Measurements from ENCODE around the gene EPHA1. TPM values are rescaled to one million over a fixed set of nuclear protein-coding genes. Genes with fewer than 3 reads are reported as not detected.
A peak's percentile ranks its signal among the peaks of the same experiment; 100 is the strongest.

Gene EPHA1
- total and polyA plus RNA-seq, 2 of the 4 experiments (the other 2 are of a cell fraction): 0.10 TPM; not detected in 1

DNA sequence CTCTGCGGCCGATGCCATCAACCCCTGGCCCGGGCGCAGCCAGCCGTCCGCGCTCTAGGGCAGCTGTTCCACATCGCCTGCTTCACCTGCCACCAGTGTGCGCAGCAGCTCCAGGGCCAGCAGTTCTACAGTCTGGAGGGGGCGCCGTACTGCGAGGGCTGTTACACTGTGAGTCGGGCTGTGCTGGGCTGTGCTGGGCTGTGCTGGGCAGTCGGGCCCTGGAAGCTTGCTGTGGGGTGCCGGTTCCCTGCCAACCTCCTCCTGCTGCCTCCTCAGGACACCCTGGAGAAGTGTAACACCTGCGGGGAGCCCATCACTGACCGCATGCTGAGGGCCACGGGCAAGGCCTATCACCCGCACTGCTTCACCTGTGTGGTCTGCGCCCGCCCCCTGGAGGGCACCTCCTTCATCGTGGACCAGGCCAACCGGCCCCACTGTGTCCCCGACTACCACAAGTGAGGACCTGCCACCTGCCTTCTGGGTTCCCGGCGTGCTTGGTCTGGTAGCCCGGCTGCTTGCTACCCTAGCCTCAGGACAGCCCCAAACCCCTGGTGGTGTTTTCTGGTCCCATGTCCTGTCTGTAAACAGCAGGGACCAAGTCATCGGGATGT is 20.1 kb downstream of the EPHA1 start:
- DNase-seq: no peak
- no peak overlapping the region; the same call in 1 of the 2 replicates for H3K4ac ChIP-seq (ENCODE audit: low read depth, low read length)
- no peak overlapping the region for H2AK9ac ChIP-seq (replicated peaks; ENCODE audit: low read depth, low read length, poor library complexity)
- H4K8ac ChIP-seq (ENCODE audit: low read depth in 2 of 2, low read length in 2 of 2): no peak overlapping the region
- H3K14ac ChIP-seq (replicated peaks; ENCODE audit: low read depth, low read length): no peak overlapping the region
- H3K27me3 ChIP-seq (ENCODE audit: control insufficient read depth, insufficient read depth, low read length): no peaks in the 10 kb centered on the region
- intact Hi-C loops (cut with micrococcal nuclease) (no loop called here), dilution Hi-C loops (cut with HindIII; ENCODE audit: low sequenced_read_pairs, unreplicated experiment) (no loop called here), in situ Hi-C loops (cut with MboI; ENCODE audit: low sequenced_read_pairs) (no loop called here)
- TF ChIP-seq NFE2L2 (IDR thresholded peaks at IDR 0.05; ENCODE audit: low read depth, low read length) (no peak), CHD1 (IDR thresholded peaks at IDR 0.05; ENCODE audit: low read depth, low read length) (no peak), CEBPB (IDR thresholded peaks at IDR 0.05; ENCODE audit: low read depth, low read length) (no peak), RFX5 (IDR thresholded peaks at IDR 0.05; ENCODE audit: low read depth, low read length) (no peak), POLR2A (IDR thresholded peaks at IDR 0.05; ENCODE audit: low read depth, low read length) (no peak), RAD21 (IDR thresholded peaks at IDR 0.05; ENCODE audit: low read length) (no peak), MAZ (IDR thresholded peaks at IDR 0.05; ENCODE audit: borderline replicate concordance, low read depth, low read length) (no peak), SMC3 (IDR thresholded peaks at IDR 0.05; ENCODE audit: low read depth, low read length) (no peak), MAFK (IDR thresholded peaks at IDR 0.05; ENCODE audit: low read depth, low read length) (no peak), FOS (IDR thresholded peaks at IDR 0.05; ENCODE audit: low read depth, low read length) (no peak), RCOR1 (IDR thresholded peaks at IDR 0.05; ENCODE audit: insufficient replicate concordance, low read length) (no peak), BHLHE40 (IDR thresholded peaks at IDR 0.05; ENCODE audit: low read depth, low read length) (no peak), ELK1 (IDR thresholded peaks at IDR 0.05; ENCODE audit: borderline replicate concordance, low read depth, low read length) (no peak), MXI1 (IDR thresholded peaks at IDR 0.05; ENCODE audit: borderline replicate concordance, low read depth, low read length) (no peak), USF2 (IDR thresholded peaks at IDR 0.05; ENCODE audit: low read depth, low read length) (no peak)
- TF ChIP-seq, protein P1, sequence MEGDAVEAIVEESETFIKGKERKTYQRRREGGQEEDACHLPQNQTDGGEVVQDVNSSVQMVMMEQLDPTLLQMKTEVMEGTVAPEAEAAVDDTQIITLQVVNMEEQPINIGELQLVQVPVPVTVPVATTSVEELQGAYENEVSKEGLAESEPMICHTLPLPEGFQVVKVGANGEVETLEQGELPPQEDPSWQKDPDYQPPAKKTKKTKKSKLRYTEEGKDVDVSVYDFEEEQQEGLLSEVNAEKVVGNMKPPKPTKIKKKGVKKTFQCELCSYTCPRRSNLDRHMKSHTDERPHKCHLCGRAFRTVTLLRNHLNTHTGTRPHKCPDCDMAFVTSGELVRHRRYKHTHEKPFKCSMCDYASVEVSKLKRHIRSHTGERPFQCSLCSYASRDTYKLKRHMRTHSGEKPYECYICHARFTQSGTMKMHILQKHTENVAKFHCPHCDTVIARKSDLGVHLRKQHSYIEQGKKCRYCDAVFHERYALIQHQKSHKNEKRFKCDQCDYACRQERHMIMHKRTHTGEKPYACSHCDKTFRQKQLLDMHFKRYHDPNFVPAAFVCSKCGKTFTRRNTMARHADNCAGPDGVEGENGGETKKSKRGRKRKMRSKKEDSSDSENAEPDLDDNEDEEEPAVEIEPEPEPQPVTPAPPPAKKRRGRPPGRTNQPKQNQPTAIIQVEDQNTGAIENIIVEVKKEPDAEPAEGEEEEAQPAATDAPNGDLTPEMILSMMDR (conservative IDR thresholded peaks at IDR 0.05; ENCODE audit: low read depth, low read length): no peak
- no peak for ATAC-seq (ENCODE audit: low read depth)
- POLR2A ChIA-PET (ENCODE audit: unreplicated experiment): no interaction called here
- H2BK5ac ChIP-seq (ENCODE audit: low read depth, low read length, poor library complexity, severe bottlenecking): no peak overlapping the region
- H3K79me1 ChIP-seq (ENCODE audit: low read depth in 1 of 2, low read length in 2 of 2): peaks cover 24 to 85% of the 10 kb centered on the region in 2 experiments; a peak in 3 of 4 replicates
- H4K91ac ChIP-seq (ENCODE audit: insufficient read depth, low read depth, low read length): no peak overlapping the region
- H2BK20ac ChIP-seq (ENCODE audit: low read depth, low read length): no peak overlapping the region
- H3K56ac ChIP-seq (ENCODE audit: extremely low read depth, insufficient read depth, low read length): no peak overlapping the region
- peaks cover 89% of the 10 kb centered on the region for H3K36me3 ChIP-seq (ENCODE audit: control insufficient read depth, insufficient read depth, low read length)
- no peak overlapping the region for H2BK120ac ChIP-seq (ENCODE audit: low read depth, low read length)
- CTCF ChIA-PET: no interaction called here
- no peak overlapping the region for H3K27ac ChIP-seq (ENCODE audit: insufficient read depth, low read length)
- H3K4me1 ChIP-seq (ENCODE audit: control insufficient read depth, insufficient read depth, low read length): peaks cover 62% of the 10 kb centered on the region
- H2AK5ac ChIP-seq (ENCODE audit: low read depth, low read length): no peak overlapping the region
- 96% methylated on average over 9 of the region's 28 CpGs; no CpG with 5 or more reads in 1 of the 2 experiments for WGBS, 2 experiments (ENCODE audit: extremely low coverage in 2 of 2, insufficient read length in 1 of 2)
- H2BK15ac ChIP-seq (ENCODE audit: low read depth, low read length): no peak overlapping the region
- no peak overlapping the region for H3K18ac ChIP-seq (ENCODE audit: low read depth, low read length)
- no peaks in the 10 kb centered on the region for H3K9me3 ChIP-seq (ENCODE audit: control insufficient read depth, insufficient read depth, low read length)
- peaks cover 100% of the 10 kb centered on the region for H4K20me1 ChIP-seq (ENCODE audit: insufficient read depth, low read length)
- no peak overlapping the region for H4K5ac ChIP-seq (ENCODE audit: low read depth, low read length)
- H3K23ac ChIP-seq (ENCODE audit: low read depth, low read length): no peak overlapping the region
- no TSS peak for BruUV-seq (replicated peaks)
- no peak overlapping the region for H3K9ac ChIP-seq (ENCODE audit: low read depth, low read length)
- peak overlapping the region; percentile 21 for H2AFZ ChIP-seq (replicated peaks; ENCODE audit: low read length, poor library complexity)
- H3K9me1 ChIP-seq (ENCODE audit: insufficient read depth, low read length): peaks cover 43% of the 10 kb centered on the region
- H3K4me2 ChIP-seq (ENCODE audit: low read depth, low read length): no peak overlapping the region
- no peak overlapping the region for H3K4me3 ChIP-seq (ENCODE audit: insufficient read depth, low read depth, low read length)

Data from IMR-90 (cell line).